AG20443 (cell line): ENCODE data around the gene PAK4.

Experiments
- DNase-seq: peaks from one replicate; pipeline ENCODE4 v3.0.0; 2012; ENCODE audit warnings: low spot score, mixed read lengths

The PAK4 gene

GRCh38 chr19:39146686-39147450, 21.3 kb downstream of the PAK4 start:
- no peak for DNase-seq

DNA sequence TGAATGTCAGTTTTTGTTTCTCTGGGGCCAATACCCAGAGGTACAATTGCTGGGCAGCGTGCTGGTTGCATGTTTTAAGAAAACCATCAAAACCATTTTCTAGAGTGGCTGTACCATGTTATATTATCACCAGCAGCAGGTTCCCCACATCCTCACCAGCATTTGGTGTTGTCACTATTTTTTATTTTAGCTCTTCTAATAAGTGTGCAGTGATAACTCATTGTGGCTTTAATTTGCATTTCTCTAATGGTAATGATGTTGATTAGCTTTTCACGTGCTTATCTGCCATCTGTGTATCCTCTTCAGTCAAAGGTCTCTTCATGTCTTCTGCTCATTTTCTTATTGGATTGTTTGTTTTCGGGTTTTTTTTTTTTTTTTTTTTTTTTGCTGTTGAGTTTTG, 21.9 kb downstream of the PAK4 start:
- DNase-seq: no peak

DNA sequence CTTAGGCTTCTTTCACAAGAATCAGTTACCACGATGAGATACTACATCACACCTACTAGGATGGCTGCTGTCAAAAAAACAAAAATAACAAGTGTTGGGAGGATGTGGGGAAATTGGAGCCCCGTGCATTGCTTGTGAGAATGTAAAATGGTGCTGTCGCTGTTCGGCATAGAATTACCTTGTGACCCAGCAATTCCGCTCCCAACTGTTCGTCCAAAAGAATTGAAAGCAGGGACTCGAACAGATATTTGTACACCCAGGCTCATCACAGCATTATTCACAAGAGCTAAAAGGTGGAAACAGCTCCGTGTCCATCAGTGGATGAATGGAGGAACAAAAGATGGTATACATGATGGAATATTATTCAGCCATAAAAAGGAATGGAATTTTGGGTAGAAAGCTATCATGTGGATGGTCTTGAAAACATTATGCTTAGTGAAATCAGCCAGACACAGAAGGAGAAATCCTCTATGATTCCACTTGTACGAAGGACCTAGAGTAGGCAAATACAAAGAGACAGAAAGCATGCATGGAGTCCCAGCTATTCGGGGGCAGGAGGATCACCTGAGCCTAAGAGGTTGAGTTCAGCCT, 23.4 kb downstream of the PAK4 start:
- no peak for DNase-seq

DNA sequence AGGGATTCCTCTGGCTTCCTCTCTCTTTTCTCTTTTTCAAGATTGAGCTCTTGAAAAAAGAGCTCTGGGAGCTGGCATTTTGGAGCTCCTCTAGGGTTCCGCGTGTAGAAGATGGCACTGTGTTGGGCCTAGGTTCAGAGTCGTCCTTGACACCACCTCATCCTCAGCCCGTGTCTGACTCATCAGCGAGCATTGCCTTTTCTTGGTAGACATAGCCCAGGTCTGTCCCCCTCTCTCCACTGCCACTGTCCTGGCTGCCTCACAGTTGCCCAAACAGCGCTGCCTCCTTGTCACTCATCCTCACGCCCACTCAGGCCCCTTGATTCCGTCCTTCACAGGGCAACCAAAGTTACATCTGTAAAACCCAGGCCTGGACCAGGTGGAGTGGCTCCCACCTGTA, 24.6 kb downstream of the PAK4 start:
- DNase-seq: no peak

DNA sequence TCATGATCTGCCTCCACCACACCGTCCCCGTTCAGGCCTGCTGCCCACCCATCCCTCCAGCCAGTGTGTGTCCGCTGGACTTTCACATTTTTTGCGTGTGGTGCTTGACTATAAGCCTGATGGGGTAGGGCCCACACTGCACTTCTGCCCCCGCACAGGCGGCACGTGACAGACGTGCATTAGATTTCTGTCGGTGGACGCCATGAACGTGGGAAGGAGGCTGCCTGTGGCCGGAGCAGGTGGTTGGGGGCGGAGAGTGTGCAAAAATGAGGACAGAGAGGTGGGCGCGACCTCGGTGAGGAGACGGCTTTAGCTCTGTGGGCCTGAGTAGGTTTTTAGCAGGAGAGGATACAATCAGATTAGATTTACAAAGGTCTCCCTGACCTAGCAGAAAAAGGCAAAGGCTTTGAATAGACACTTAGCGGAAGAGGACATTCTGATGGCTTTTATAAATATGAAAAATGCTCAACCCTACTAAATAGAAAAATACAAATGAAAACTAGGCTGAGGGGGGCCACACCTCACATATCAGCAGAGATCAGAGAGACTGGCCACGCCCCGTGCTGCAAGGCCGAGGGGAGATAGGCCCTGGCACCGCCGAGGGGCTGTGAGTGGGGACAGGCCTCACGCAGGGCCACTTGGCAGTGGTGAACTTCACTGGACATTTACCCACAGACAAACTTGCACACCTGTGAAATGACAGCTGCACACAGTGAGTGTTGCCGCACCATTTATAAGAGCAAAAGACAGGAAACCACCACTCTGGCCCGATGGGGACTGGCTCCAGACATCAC, 25.4 kb downstream of the PAK4 start:
- DNase-seq: no peak

DNA sequence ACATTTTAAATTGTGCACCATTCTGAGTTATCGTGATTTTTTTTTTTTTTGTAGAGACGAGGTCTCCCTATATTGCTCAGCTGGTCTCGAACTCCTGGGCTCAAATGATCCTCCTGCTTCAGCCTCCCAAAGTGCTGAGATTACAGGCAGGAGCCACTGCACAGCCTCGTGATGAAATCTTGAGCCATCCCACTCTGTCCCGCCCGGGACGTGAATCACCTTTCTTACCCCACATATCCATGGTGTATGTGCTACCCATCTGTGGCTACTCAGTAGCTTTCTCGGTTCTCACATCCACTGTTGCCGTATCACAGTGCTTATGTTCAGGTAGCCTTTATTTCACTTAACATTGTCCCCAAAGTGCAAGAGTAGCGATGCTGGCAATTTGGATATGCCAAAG, 26.5 kb downstream of the PAK4 start:
- DNase-seq: no peak

DNA sequence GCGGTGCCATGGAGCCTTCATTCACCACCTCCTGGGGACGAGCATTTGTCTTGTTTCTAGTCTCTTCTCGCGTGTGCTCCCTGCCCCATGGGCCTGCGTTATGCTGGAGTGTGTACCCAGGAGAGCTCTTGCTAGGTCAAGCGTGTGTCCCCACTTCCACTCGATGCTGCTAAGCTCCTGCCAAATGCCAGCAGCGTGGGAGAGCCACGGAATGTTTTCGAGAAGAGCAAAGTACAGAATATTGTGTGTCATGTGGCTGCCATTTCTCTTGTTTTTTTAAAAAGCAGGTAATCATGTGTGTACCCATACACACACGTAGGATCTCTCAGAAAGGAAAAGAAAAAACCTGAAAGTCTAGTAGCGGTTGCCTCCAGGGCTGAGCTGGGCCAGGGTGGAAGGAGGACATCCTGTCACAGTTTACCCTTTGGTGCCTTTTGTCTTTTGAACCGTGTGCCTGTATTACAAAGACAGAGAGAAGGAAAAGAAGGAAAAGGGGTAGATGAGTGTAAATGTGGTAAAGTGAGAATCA, 28.6 kb downstream of the PAK4 start:
- DNase-seq: no peak

GRCh38 chr19:39154629-39155100, 29.1 kb downstream of the PAK4 start:
- DNase-seq: no peak

- DNase-seq: no peak
Measured at GRCh38 chr19:39155114-39155700, 29.6 kb downstream of the PAK4 start.

DNA sequence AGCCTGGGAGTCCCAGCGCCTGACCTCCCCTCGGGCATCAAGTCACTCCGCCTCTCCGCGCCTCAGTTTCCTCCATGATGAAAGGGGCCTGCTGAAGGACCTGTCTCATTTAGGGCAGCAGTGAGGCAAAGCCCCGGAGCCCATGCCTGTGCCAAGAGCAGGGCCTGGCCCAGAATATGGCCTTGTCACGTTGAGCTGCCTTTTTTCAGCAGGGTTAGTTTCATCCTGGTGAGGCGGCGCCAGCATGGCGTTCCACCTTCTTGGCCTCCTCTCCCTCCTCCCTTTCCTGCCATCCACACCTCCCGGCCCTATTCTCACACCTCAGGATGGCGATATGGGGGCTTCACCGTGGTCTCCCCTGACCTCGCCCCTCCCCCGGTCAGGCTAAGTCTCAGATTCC, 30.2 kb downstream of the PAK4 start:
- DNase-seq: no peak

GRCh38 chr19:39156326-39157230, 31.0 kb downstream of the PAK4 start:
- peak; percentile 77 for DNase-seq

- no peak for DNase-seq
Measured at GRCh38 chr19:39157275-39157996, 31.9 kb downstream of the PAK4 start.

GRCh38 chr19:39157997-39158389, 32.4 kb downstream of the PAK4 start:
- no peak for DNase-seq

- no peak for DNase-seq
Measured at GRCh38 chr19:39158646-39159260, 33.2 kb downstream of the PAK4 start.

- peak; percentile 90 for DNase-seq
Measured at GRCh38 chr19:39160523-39160861, 34.9 kb downstream of the PAK4 start.

DNA sequence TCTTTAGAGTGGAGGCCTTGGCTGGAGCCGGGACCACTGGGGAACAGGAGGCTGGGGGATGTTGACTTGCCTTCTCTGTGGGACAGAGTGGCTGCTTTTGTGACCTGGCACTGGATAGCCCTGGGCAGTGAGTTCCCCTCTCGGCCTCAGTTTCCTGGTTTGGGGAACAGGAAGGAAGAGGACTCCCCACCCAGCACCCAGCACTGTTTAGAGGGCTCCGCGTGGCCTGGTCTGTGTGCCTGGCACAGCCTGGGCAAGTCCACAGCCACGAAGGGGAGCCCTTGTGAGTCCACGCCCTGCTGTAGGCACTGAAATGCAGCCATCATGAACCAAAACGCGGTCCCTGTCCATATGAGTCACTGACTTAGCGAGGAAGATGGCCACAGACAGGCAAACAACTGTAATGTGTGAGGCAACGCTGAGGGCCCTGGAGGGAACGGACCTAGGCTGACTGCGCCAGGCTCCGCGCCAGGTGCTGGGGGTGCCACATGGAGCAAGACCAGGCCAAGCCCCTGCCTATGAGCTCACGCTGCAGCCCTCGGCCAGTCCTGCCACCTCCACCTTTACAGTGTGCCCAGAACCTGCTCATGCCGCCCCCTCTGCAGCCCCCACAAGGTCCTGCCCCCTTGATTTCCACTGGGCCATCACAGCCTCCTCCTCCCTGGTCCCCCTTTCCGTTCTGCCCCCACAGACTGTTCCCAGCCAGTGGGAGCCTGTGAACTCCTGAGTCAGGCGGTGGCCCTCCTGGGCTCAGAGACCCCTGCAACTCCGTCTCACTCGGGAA, 35.5 kb downstream of the PAK4 start:
- no peak for DNase-seq

- DNase-seq: no peak
Measured at GRCh38 chr19:39162441-39163043, 37.0 kb downstream of the PAK4 start.

- no peak for DNase-seq
Measured at GRCh38 chr19:39163621-39164020, 38.0 kb downstream of the PAK4 start.

DNA sequence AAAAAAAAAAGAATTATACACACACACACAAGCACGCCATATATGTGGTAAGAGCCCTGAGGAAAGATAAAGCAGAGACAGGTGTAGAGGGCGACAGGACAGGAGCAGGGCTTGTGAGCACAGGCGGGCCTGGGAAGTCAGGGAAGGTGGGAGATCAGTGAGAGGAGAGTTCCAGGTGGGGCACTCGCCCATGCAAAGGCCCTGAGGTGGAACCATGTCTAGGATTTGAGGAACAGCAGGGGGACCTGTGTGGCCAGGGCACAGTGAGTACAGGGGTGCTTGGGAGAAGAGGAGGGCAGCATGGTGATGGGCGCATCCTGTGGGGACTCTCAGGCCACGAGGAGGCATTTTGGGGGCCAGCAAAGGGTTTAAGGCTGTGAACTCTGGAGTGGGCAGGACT, 38.7 kb downstream of the PAK4 start:
- DNase-seq: no peak
